Stimulated activated effector memory CD8-positive, alpha-beta T cell treated with anti-CD3 and anti-CD28 coated beads, Interleukin-12 subunit alpha, Interleukin-12 subunit beta, amount 100 ng/mL, for 72 hours (primary cell): ENCODE results near the gene GTF3C2.

ENCODE experiments used
- ATAC-seq: fragments of 150-1000 bp; cut with Tn5 transposase; 2 replicates; pipeline ENCODE4 v1.10.0; 2021
- DNase-seq, 2 donors: peaks; one replicate each; pipeline ENCODE4 v3.0.0; 2021 to 2022; ENCODE audit warnings: low spot score in 2 of 2
- H3K27ac Mint-ChIP-seq: one replicate; pipeline ENCODE4 v1.8.0; 2022; ENCODE audit warnings: mild to moderate bottlenecking, mixed read lengths
- H3K36me3 Mint-ChIP-seq: one replicate; pipeline ENCODE4 v1.8.0; 2022; ENCODE audit warnings: mild to moderate bottlenecking, mixed read lengths
- H3K4me1 Mint-ChIP-seq: one replicate; pipeline ENCODE4 v1.8.0; 2022; ENCODE audit warnings: mixed read lengths
- H3K4me3 Mint-ChIP-seq: one replicate; pipeline ENCODE4 v1.8.0; 2022; ENCODE audit warnings: mild to moderate bottlenecking, mixed read lengths
- H3K9me3 Mint-ChIP-seq: one replicate; pipeline ENCODE4 v1.8.0; 2022; ENCODE audit warnings: mixed read lengths

GTF3C2 gene

DNA sequence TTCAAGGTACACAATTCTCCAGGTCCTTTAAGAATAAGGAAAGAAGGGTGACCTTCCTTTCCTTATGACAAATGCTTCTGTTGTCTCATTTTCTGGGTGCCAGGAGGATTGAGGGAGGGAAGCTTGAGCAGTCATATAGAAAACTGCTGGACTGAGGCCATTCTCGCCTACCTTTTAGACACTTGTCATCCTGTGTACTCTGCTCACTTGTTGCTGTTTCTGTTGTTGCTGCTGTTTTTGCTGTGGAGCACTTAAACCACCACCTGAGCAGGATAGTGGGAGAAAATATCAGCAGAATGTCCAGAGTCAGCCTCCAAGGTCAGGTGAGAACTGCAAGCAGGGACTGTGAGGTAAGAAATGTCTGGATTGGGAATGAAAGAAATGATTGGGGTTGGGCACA is 78.6 kb downstream of the GTF3C2 start:
- no peak for ATAC-seq
- Mint-ChIP-seq H3K36me3 (no peaks in the 10 kb centered on the region), H3K4me1 (no peaks in the 10 kb centered on the region), H3K27ac (no peak overlapping the region), H3K4me3 (no peak overlapping the region), H3K9me3 (no peaks in the 10 kb centered on the region)
- no peak for DNase-seq
